Coronary artery (tissue), 2 donors: ENCODE measurements around the gene RTL1.

Experiments
- DNase-seq: peaks from one replicate; pipeline ENCODE4 v3.0.0-alpha.2; 2017; ENCODE audit warnings: low spot score
- H3K27ac ChIP-seq, 2 donors: fragments of 200-600 bp; sonication (generic); one replicate each; pipeline ENCODE4 v1.5.1; 2016 to 2019
- H3K4me3 ChIP-seq: fragments of 200-600 bp; sonication (generic); 2 replicates; pipeline ENCODE4 v1.5.1; 2016; ENCODE audit warnings: mild to moderate bottlenecking, moderate library complexity
- TF ChIP-seq, protein P1 (sequence below): fragments of 200-600 bp; sonication (generic); IDR thresholded peaks from one replicate; pipeline ENCODE4 v1.5.1; 2019; ENCODE audit warnings: antibody characterized with exemption

The RTL1 gene

DNA sequence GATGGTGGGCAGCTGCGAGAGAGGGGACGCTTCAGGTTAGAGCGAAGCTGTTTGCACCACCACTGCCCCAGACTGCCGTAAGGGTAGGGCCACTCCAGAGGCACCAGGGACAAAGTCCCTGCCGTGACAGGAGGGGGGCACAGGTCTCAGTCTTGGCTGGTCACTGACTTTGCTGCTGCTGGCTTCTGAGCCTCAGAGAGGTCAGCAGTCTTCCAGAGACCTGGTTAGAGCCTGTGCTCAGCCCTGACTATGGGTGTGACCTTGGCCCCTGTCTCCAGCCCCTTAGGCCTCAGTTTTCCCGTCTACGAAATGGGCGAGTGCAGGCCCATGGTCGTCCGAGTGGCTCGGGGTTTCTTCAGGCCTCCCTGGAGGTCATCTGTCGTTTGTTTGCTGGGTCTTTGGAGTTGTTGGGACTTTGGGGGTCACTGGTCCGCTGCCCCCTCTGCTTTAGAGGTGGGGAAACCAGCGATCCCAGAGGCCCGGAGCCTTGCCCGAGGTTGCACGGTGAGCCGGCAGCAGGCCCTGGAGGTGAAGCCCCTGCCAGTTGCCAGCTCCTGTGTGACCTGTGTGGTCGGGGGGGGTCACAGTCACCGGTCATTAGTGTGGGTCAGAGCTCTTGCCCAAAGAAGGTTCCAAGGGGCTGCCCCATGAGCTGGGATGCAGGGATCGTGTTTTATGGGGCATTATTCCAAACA is 62.3 kb downstream of the RTL1 start:
- TF ChIP-seq, protein P1, sequence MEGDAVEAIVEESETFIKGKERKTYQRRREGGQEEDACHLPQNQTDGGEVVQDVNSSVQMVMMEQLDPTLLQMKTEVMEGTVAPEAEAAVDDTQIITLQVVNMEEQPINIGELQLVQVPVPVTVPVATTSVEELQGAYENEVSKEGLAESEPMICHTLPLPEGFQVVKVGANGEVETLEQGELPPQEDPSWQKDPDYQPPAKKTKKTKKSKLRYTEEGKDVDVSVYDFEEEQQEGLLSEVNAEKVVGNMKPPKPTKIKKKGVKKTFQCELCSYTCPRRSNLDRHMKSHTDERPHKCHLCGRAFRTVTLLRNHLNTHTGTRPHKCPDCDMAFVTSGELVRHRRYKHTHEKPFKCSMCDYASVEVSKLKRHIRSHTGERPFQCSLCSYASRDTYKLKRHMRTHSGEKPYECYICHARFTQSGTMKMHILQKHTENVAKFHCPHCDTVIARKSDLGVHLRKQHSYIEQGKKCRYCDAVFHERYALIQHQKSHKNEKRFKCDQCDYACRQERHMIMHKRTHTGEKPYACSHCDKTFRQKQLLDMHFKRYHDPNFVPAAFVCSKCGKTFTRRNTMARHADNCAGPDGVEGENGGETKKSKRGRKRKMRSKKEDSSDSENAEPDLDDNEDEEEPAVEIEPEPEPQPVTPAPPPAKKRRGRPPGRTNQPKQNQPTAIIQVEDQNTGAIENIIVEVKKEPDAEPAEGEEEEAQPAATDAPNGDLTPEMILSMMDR = no peak
- DNase-seq = no peak
- Histone ChIP-seq H3K27ac (no peak overlapping the region), H3K4me3 (no peak overlapping the region)

DNA sequence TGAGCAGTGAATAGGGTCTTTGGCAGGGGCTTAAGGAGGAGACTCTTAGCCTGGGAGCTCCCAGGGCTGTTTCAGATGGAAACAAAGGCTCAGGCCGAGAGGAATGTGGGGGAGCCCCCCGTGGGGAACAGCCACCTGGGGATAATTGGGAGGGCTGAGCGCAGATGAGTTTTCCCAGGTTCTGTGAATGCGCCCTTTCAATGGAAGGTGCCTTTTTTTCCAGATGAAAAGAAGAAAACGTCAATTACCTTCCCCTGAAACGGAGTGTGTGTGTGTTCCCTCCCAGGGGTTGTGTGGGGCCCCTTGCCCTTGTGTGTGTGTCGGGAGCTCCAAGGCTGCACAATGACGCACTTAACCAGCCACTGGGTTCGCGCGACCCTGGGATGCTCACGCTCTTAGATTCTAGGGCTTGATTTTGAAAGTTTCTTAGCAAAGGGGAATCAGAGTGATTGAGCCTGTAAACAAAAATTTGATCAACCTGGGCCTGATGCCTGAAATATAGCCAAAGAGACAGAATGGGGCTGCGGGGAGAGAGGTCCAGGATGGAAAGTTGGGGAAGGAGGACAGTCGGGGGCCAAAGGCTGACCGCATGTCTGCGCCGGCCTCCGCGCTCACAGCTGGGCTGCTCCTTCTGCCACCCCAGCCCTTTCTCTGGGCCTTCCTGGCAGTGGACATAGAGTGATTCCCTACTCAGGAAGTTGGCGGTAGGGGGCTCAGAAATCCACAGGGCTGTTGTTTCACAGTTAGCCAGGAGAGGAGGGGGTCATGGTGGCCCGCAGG is 63.0 kb downstream of the RTL1 start:
- no peak overlapping the region for H3K4me3 ChIP-seq
- no peak overlapping the region for H3K27ac ChIP-seq
- TF ChIP-seq, protein P1 = no peak
- DNase-seq = no peak

DNA sequence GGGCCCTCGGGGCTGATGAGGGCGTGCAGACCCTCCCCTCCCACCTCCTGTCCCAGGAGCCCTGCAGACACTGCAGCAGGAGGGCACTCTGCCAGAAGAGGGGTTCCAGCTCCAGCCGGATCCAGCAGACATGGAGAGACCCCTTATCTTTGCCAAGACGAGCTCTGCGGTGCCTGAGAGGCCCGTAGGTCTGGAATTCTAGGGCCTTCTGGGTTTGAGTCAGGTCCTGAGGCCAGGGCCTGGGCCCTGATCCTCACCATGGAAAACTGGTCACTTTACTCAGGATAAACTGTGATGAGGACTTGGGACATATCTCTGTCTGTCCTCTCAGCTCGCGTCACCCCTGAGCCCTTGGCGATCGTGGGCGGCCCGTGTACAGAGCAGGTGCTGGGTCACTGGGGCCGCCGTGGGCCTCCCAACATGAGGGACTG is 63.8 kb downstream of the RTL1 start:
- Histone ChIP-seq H3K27ac (no peak overlapping the region), H3K4me3 (no peak overlapping the region)
- TF ChIP-seq, protein P1 = no peak
- DNase-seq = no peak

DNA sequence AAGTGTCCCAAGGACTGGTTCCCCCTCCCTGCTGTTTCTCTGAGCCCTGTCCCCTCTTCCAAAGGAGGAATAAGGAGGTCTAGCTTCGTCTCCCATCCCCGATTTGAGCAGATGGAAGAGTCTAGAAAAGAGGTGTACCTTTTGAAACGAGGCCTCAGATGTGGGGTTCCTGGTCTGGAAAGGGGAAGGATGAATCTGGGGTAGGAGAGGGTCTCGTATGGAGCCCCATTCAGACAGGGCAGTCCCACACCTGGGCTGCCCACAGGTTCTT is 64.3 kb downstream of the RTL1 start:
- TF ChIP-seq, protein P1 = no peak
- Histone ChIP-seq H3K27ac (no peak overlapping the region), H3K4me3 (no peak overlapping the region)
- no peak for DNase-seq

DNA sequence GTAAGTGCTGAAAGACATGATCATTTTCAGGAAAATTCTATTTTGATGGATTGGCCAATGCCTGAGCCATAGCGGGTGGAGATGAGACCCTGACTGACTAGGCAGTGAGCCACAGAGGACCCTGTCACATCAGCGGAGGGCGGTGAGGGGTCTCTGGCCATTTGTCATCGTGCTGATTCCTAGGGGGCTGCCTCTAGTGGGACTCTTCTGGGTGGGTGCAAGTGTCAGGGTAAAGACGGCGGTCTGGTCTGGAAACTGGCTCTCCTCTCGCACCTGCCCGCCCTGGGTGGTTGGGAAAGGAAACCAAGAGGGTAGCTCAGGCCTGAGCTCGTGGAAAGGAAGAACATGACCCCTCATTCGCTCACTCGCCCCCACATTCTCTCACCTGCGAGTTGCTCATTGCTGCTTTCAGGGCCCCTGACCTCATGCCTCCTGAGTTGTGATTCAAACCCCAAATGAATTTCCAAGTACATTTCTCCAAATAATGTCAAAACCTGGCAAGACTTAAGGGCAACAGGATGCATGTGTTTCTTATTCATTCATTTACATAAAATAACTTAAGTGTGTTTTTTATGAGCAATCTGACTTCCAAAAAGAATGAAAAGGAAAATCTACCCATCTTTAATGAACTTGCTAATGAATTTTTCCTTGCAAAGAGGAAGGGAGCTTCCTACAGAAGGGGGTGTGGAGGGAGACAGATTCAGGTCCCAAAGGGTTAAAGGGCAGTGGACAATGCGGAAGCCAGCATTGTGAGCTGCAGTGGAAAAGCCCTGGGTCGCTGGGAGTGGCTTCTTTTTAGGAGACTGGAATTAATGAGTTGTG is 64.8 kb downstream of the RTL1 start:
- DNase-seq = no peak
- TF ChIP-seq, protein P1 = no peak
- Histone ChIP-seq H3K27ac (no peak overlapping the region), H3K4me3 (no peak overlapping the region)

DNA sequence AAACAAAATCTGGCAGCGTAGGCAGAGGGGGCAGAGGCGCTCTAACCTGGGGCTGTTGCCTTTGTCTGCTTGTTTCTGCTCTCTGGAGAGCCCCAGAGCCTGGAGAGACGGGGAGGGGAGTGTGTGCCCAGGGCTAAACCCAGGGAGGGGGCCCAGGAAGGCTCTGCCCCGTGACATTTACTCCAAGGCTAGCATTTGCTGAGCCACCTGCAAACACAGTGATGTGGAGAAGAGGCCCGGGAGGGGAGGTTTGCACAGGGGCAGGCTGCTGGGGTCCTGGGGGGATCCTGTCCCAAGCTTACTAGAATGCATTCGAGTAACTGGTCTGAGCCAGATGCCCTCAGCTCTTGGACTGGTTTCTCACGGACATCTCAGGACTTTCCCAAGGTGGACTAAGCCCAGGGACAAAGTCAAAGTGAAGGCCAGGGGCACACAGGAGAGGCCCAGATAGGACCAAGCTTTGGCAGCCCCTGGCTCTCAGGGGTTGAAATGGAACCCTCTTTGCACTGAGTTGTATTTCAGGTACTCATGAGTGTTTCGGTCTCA is 65.6 kb downstream of the RTL1 start:
- no peak overlapping the region for H3K27ac ChIP-seq
- TF ChIP-seq, protein P1 = no peak
- no peak for DNase-seq
- H3K4me3 ChIP-seq = no peak overlapping the region
